GM18868 (cell line): ENCODE results near the gene DFFB.
"Not testable (repeated sequence)": the region's sequence is repeated elsewhere in the genome, so short reads cannot be mapped to it uniquely, and the experiment has no call there.

Experiments
- ATAC-seq: cut with Tn5 transposase; IDR thresholded peaks from one replicate; pipeline ENCODE4 v1.9.1; 2021; ENCODE audit warnings: mild to moderate bottlenecking, moderate library complexity; ENCODE audit not compliant: unreplicated experiment

Gene DFFB

GRCh38 chr1:3856923-3857790 is at the start of gene DFFB, which contains the start of gene CEP104:
Gene DFFB, plus strand, starts transcription at chr1:3857476. Its CDS starts 128 bp downstream, at chr1:3857604.
Gene CEP104, minus strand, starts transcription at chr1:3857211. Its CDS starts 4,804 bp downstream, at chr1:3852407.
- ATAC-seq = peak; percentile 95

DNA sequence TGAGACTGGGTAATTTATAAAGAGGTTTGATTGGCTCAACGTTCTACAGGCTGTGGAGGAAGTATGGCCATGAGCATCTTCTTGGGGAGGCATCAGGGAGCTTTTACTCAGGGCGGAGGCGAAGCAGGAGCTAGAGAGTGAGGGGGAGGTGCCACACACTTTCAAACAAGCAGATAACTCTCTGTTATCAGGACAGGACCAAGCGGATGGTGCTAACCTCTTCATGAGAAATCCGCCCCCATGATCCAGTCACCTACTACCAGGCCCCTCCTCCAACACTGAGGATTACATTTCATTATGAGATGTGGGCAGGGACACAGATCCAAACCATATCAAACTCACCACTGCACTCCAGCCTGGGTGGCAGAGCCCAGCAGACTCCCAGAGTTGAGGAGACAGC is 49.5 kb upstream of the DFFB start:
- ATAC-seq = no peak

DNA sequence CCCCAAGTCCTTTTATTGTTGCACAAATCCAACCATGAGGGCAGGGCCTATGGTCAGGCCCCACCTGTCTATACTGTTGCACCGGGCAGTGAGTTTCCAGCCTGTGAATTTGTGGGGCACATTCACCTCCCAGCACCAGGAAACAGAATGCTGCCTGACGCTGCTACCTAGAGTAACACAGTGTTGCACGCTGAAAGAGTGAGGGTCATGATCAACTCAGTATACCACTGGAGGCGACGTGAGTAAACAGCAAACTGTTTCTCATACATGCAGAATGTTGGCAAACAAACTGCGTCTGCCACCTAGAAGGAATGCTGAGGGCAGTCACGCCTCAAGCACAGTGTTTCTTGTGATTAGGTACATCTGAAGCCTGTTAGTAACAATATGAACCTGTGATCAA is 47.6 kb upstream of the DFFB start:
- ATAC-seq = no peak

DNA sequence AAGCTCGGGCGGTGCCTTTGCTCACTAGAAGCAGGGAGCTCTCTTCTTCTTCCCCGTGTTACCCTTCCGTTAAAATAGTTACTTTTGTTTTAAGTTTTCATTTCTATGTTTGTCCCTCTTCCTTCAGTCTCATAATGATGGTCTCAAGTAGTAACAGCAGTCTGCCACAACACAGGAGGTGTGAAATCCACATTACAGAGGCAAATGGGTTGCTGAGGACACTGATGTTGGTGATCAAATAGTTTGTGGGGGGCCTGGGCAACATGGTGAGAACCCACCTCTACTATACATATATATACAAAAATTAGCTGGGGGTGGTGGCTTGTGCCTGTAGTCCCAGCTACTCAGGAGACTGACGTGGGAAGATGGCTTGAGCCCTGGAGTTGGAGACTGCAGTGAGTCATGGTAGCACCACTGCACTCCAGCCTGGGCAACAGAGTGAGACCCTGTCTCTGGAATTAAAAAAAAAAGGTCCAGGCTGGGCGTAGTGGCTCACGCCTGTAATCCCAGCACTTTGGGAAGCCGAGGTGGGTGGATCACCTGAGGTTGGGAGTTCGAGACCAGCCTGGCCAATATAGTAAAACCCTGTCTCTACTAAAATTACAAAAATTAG is 47.0 kb upstream of the DFFB start:
- not testable (repeated sequence) for ATAC-seq

GRCh38 chr1:3811595-3811911 is 45.7 kb upstream of the DFFB start:
- ATAC-seq = no peak

DNA sequence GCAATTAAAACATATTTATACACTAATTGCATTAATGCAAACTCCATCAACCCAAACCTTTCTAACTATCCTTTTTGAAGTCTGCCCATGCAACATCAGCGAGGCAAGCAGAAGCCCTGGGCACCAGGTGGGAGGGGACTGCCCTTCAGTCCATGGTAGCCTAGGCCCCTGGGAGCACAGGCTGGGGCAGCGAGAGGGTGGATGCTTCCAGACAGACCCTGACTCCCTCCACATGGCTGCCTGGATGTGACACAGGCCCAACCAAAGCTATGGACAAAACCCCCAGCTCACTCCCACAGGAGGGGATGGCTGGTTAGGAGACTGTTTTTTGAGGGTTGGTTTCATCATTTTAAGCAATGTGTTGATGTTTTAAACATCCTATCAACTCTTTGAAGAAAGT is 43.2 kb upstream of the DFFB start:
- ATAC-seq = no peak

DNA sequence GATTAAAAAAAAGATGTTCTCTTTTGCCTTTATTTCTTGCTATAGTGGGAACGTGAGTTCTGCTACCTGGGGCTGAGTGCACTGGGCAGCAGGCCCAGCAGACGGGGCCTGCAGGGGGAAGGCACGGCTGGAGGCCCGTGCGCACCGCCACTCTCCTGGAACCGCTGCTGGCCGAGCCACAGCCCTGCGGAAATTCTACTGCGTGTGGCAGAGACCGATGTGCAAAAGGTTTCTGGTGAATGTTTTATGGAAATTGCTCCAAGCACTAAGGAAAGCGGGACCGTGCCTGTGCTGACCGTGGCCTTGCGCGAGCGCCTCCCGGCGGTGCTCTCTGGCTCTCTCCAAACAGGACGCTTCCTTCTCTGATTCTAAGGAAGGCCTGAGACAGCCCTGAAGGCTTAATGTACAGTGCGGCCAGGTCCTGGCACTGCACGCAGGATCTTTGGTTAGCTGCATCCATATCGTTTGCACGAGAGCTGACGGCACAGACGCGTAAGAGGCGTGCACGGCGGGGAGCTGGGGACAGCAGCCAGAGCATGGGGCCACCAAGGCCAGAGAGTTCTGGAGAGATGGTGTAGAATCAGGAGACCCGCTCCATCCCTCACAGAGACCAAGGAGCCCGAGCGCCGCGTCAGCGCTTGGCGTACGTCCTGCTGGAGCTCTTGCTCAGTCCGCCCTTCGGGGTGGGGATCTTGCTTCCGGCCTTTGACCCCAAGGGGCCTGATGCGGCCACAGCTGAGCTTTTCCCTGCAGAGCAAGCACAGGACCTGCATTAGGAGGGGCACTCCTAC is 42.3 kb upstream of the DFFB start:
- no peak for ATAC-seq

DNA sequence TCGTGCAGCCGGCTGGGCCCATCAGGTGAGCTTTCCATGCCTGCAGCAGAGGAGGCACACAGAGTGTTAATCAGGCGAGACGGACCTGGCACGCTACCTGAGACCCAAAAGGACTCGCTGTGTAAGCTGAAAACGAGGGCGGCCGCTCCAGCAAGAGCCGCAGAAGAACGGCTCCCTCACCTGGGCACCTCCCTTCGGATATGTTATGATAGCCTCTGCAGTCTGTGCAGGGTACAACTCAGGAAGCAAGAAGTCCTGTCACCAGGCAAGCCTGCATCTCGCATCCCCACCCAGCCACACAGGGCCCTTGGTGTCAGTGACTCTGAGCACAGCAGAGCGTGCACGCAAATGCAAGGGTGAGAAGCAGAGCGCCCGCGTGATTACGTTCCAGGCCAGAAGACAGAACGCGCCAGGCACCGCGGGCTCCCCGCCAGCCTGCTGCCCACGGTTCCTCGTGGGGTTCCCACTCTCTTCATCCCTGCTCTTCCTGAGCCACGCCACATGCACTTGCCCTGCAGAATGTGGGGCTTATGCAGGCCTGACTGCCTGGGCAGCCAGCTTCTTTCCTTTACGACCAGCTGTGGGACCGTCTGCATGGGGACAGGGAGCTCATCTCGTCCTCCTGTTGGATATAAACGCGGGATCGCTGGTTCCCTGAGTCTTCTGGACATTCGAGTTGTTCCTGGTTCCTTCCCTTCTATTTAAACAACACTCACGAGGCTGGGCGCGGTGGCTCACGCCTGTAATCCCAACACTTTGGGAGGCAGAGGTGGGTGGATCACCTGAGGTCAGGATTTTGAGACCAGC is 40.7 kb upstream of the DFFB start:
- ATAC-seq = no peak

DNA sequence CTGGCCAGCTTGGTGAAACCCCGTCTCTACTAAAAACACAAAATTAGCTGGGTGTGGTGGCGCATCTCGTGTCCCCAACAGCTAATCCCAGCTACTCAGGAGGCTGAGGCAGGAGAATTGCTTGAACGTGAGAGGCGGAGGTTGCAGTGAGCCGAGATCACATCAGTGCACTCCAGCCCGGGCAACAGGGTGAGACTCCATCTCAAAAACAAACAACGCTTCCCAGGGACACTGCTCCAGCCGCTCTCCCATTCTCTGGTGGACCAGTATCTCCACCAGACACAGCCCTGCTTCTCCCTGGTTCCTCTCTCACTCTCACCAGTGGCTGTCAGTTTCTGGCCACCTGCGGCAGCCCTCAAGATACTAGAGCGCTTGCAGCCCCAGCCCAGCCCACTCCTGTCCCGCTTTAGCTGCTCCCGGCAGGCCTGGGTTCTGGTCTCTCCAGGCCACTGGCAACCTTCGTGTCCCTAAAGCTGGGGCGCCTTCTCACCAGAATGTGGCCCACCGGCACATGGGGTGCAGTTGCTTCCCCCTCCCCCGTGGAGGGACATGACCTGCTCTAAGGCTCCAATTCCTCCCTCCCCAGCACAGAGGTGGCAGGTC is 40.0 kb upstream of the DFFB start:
- ATAC-seq = no peak

- no peak for ATAC-seq
These were observed 39.3 kb upstream of the DFFB start for GRCh38 chr1:3817821-3818597.

GRCh38 chr1:3819771-3820200 is 37.5 kb upstream of the DFFB start:
- ATAC-seq = no peak

DNA sequence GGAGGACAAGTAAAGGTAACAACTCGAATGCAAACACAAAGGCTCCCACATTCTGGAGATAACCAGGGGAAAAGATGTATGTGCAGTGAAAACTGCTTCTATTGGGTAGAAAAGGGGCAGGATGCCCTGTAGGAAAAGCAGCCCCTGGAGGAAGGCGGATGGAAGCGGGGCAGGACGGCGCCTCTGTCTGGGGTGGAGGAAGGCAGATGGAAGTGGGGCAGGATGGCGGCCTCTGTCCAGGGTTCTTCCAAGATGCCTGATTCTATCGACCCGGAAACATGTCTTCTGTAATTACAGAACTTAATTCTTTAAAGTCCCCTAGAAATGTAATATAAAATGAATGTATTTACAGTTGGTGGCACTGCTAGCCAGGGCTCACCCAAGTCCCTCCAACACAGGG is 37.0 kb upstream of the DFFB start:
- no peak for ATAC-seq

GRCh38 chr1:3821004-3821403 is 36.3 kb upstream of the DFFB start:
- ATAC-seq = no peak

DNA sequence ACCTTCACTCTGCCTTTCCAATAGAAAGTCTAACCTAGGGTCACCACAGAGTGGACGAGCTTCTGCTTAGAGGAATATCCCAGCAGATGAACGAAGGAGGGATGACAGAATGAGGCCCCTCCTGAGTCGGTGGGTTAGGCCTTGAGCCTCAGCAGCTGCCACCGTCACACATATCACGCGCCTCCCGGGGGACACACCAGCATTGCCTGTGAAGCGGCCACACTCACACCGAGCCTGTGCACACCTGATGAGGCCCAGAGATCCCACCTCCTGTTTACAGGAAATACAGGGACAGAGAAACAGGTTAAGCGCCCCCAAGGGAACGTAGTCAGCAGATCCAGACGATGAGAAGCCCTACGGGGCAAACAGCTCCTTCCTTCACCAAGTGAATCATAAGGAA is 35.8 kb upstream of the DFFB start:
- no peak for ATAC-seq

DNA sequence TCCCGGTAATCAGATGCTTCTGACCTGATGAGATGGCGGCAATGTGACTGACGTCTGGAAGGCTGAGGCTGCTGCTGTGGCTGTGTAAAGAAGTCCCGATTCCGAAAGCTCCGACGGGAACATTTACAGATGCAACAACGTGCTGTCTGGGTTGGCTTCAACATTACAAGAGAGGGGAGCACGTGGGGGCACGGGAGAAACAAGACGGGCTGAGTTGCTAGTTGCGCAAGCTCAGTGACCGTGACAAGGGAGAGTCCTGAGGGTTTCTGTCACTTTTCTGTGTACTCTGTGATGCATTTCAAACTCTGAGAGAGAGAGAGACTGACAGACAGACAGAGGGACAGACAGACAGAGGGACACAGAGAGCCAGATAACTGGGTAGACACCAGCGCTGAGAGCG is 35.4 kb upstream of the DFFB start:
- ATAC-seq = no peak

DNA sequence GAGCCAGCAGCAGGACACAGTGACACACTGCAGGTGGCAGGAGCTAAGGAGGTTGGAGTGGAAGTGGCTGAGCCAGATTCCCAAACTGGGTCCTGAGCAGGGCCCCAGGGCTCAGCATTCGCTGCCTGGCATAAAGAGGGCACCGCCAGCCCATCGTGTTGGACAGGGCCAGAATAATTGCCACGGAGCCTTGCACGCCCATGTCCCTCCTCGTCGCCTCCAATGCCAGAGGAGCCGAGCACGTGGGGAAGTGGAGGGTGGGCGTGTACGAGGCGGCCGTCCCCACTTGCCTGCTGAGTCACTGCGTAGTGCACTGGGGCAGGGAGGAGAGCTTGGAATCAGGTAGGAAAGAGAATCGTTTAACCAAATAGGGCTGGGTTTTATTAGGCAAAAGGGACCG is 34.9 kb upstream of the DFFB start:
- no peak for ATAC-seq

GRCh38 chr1:3824650-3825049 is 32.6 kb upstream of the DFFB start:
- no peak for ATAC-seq

DNA sequence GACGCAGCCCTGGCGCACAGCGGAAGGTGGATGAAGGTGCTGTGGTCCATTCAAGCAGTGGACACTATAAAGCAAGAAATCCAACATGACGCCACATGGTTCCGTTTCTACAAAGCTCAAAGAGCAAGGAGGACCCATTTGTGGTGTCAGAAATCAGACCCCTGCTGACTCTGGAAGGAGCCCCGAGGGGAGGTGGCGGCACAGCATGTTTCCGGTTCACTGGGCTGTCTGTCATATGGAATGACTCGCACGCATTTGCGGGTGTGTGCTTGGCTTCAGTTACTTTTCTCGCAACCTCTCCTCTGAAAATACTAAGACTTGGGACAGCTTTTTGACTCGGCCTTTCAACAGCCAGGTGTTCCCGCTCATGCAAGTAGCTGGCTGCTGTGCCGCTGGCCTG is 31.9 kb upstream of the DFFB start:
- no peak for ATAC-seq

GRCh38 chr1:3827813-3828307 is 29.4 kb upstream of the DFFB start:
- ATAC-seq = no peak

DNA sequence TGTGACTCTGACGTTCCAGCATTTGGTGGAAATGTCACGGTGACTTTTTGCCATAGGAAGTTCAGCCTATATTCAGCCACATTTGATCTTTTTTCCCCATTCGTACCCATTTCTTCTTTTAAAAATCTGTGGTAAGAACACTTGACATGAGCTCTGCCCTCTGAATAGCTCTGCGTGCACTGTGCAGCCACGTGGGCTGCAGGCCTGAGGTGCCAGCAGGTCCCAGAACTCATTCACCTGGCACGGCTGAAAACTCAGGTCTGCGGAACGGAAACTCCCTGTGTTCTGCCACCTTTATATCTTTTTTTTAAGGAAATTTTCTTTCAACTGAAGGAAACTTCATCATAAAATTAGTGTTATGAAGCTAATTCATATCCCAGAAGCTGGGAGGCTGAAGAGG is 28.9 kb upstream of the DFFB start:
- no peak for ATAC-seq
